ENCODE data around the gene PGLYRP1.

PGLYRP1 gene

DNA sequence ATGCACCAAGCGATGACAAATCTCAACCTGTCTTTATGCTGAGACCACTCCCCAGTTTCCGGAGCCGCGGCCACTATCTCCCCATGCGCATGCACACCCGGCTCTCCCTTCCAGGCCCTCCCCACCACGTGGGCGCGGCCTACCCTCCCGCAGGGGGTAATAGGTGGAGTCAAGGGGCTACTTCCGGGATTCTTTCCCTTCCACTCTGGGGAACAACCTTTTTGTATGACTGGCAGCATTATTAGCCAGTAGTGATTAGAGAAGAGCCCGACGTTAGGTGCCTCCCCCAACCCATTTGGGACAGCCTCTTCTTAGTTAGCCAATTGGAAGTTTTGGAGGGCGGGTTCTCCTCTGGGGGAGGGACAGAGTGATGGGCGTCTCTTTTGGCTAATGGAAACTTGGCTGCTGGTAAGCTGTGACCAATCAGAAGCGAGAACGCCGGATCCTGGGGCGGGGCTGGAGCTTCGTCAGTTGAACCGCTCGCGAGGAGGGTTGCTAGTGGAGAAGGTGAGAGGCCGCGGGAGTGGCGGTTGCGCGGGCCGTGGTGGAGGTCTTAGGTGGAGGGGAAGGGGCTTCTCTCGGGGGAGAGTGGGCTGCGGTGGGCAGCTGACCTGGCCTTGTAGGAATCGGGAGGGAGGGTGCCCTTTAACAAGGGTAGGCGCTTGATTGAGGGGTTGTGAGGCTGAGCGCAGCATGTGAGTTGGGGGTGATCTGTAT is 27.7 kb downstream of the PGLYRP1 start, which contains the start of gene CCDC61:
TSS of gene CCDC61 (plus strand) at position 470 of the 717 bp plus-strand sequence. CDS start 7,552 bp downstream, outside the sequence.
- peaks cover 10% of the 10 kb centered on the region for H3K4me1 ChIP-seq (ENCODE audit: control insufficient read depth, low read length)
- H3K27me3 ChIP-seq (ENCODE audit: control insufficient read depth, low read length), result 0 out of 2 replicates have a peak, but pooled peaks cover 4% of the 10 kb centered on the region
- no peaks in the 10 kb centered on the region for H3F3A ChIP-seq (ENCODE audit: control insufficient read depth, insufficient read depth)
- peaks cover 8% of the 10 kb centered on the region for H3K36me3 ChIP-seq (ENCODE audit: control insufficient read depth, low read length)
- 0 out of 2 replicates have a peak within 1 kb of the TSS, but pooled peaks have one; percentile 1 for H3K27ac ChIP-seq (ENCODE audit: low read depth, low read length)
- H4K20me1 ChIP-seq (ENCODE audit: control insufficient read depth, insufficient read depth, low read depth, low read length), result peaks cover 5% of the 10 kb centered on the region; the same call in 1 of the 2 replicates
- no peaks in the 10 kb centered on the region for H3K9me3 ChIP-seq (ENCODE audit: control insufficient read depth, insufficient read depth, low read length)
- peaks cover 15% of the 10 kb centered on the region for H3K79me2 ChIP-seq (ENCODE audit: control insufficient read depth, low read length)
- peak within 1 kb of the TSS; percentile 75 for H3K4me2 ChIP-seq (ENCODE audit: low read length)
- no peaks in the 10 kb centered on the region for H3K9me2 ChIP-seq (replicated peaks; ENCODE audit: control insufficient read depth, low read length)
- H3K4me3 ChIP-seq (ENCODE audit: low read length), result peak within 1 kb of the TSS; percentile 87
- no peak for TF ChIP-seq EZH2phosphoT487 (IDR thresholded peaks at IDR 0.05; ENCODE audit: borderline replicate concordance, low read length)
- no peak for TF ChIP-seq CTCF (IDR thresholded peaks at IDR 0.05; ENCODE audit: low read depth, low read length, poor library complexity, severe bottlenecking)

GRCh38 chr19:45994456-45994997 is 28.3 kb downstream of the PGLYRP1 start:
- peaks cover 15% of the 10 kb centered on the region for H3K79me2 ChIP-seq (ENCODE audit: control insufficient read depth, low read length)
- peak overlapping the region; percentile 66 for H3K4me2 ChIP-seq (ENCODE audit: low read length)
- no peaks in the 10 kb centered on the region for H3K9me3 ChIP-seq (ENCODE audit: control insufficient read depth, insufficient read depth, low read length)
- peak overlapping the region; percentile 73 for H3K4me3 ChIP-seq (ENCODE audit: low read length)
- peaks cover 6% of the 10 kb centered on the region; the same call in 1 of the 2 replicates for H3K27me3 ChIP-seq (ENCODE audit: control insufficient read depth, low read length)
- H3K4me1 ChIP-seq (ENCODE audit: control insufficient read depth, low read length), result peaks cover 10% of the 10 kb centered on the region
- H3K9me2 ChIP-seq (replicated peaks; ENCODE audit: control insufficient read depth, low read length), result no peaks in the 10 kb centered on the region
- H3K36me3 ChIP-seq (ENCODE audit: control insufficient read depth, low read length), result peaks cover 8% of the 10 kb centered on the region
- TF ChIP-seq EZH2phosphoT487 (IDR thresholded peaks at IDR 0.05; ENCODE audit: borderline replicate concordance, low read length), result no peak
- no peak for TF ChIP-seq CTCF (IDR thresholded peaks at IDR 0.05; ENCODE audit: low read depth, low read length, poor library complexity, severe bottlenecking)
- H4K20me1 ChIP-seq (ENCODE audit: control insufficient read depth, insufficient read depth, low read depth, low read length), result 0 out of 2 replicates have a peak, but pooled peaks cover under 1% of the 10 kb centered on the region
- 0 out of 2 replicates have a peak overlapping the region, but pooled peaks have one; percentile 1 for H3K27ac ChIP-seq (ENCODE audit: low read depth, low read length)
- H3F3A ChIP-seq (ENCODE audit: control insufficient read depth, insufficient read depth), result no peaks in the 10 kb centered on the region

DNA sequence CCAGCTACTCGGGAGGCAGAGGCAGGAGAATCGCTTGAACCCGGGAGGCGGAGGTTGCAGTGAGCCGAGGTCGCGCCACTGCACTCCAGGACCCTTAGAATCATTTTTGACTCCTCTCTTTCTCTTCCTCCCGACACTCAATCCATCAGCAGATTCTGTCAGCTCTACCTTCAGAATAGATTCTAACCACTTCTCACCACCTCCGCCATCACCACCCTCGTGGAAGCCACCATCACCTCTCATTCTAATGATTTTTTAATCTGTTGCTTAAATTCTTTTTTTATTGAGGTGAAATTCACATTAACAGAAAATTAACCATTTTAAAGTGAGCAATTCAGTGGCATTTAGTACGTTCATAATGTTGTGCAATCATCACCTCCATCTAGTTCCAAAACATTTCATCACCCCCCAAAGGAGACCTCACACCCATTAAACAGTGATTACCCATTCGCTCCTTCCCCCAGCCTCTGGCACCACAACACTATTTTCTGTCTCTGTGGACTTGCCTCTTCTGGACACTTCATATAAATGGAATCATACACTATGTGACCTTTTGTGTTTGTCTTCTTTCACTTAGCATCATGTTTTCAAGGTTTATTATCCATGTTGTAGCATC is 32.6 kb downstream of the PGLYRP1 start:
- Histone ChIP-seq H3K4me2 (ENCODE audit: low read length) (no peak overlapping the region), H3F3A (ENCODE audit: control insufficient read depth, insufficient read depth) (no peaks in the 10 kb centered on the region), H3K27me3 (ENCODE audit: control insufficient read depth, low read length) (peaks cover 12% of the 10 kb centered on the region), H3K9me2 (replicated peaks; ENCODE audit: control insufficient read depth, low read length) (no peaks in the 10 kb centered on the region), H3K4me3 (ENCODE audit: low read length) (no peak overlapping the region), H3K79me2 (ENCODE audit: control insufficient read depth, low read length) (no peaks in the 10 kb centered on the region), H4K20me1 (ENCODE audit: control insufficient read depth, insufficient read depth, low read depth, low read length) (no peaks in the 10 kb centered on the region), H3K9me3 (ENCODE audit: control insufficient read depth, insufficient read depth, low read length) (no peaks in the 10 kb centered on the region), H3K4me1 (ENCODE audit: control insufficient read depth, low read length) (peaks cover 4% of the 10 kb centered on the region), H3K36me3 (ENCODE audit: control insufficient read depth, low read length) (no peaks in the 10 kb centered on the region), H3K27ac (ENCODE audit: low read depth, low read length) (no peak overlapping the region)
- no peak for TF ChIP-seq EZH2phosphoT487 (IDR thresholded peaks at IDR 0.05; ENCODE audit: borderline replicate concordance, low read length)
- TF ChIP-seq CTCF (IDR thresholded peaks at IDR 0.05; ENCODE audit: low read depth, low read length, poor library complexity, severe bottlenecking), result no peak

Measured in DOHH2 (cell line).